GM19043 (cell line): ENCODE results near the gene MYO7B.

Source experiments
- ATAC-seq: cut with Tn5 transposase; IDR thresholded peaks from one replicate; pipeline ENCODE4 v1.9.1; 2021; ENCODE audit warnings: low read depth; ENCODE audit not compliant: unreplicated experiment

MYO7B gene

GRCh38 chr2:127671557-127672302 lies 136.2 kb downstream of the MYO7B start:
- ATAC-seq = no peak

- no peak for ATAC-seq
Measured at GRCh38 chr2:127672341-127673224, 137.1 kb downstream of the MYO7B start.

GRCh38 chr2:127673291-127674069 lies 138.0 kb downstream of the MYO7B start:
- no peak for ATAC-seq

- ATAC-seq = no peak
Measured at GRCh38 chr2:127674241-127675209, 139.0 kb downstream of the MYO7B start.

GRCh38 chr2:127675331-127676261 lies 140.1 kb downstream of the MYO7B start, which contains the start of gene LIMS2:
LIMS2 (minus strand) TSS chr2:127675530; CDS start chr2:127675024, 506 bp downstream.
- ATAC-seq = no peak

- no peak for ATAC-seq
Measured at GRCh38 chr2:127676906-127677305, 141.4 kb downstream of the MYO7B start.

GRCh38 chr2:127678531-127678930 lies 143.0 kb downstream of the MYO7B start:
- no peak for ATAC-seq

GRCh38 chr2:127678991-127679390 lies 143.5 kb downstream of the MYO7B start:
- no peak for ATAC-seq

- no peak for ATAC-seq
Measured at GRCh38 chr2:127679680-127680361, 144.3 kb downstream of the MYO7B start.

- no peak for ATAC-seq
Measured at GRCh38 chr2:127680706-127681287, 145.3 kb downstream of the MYO7B start.

- no peak for ATAC-seq
Measured at GRCh38 chr2:127681288-127681804, 145.9 kb downstream of the MYO7B start.

- ATAC-seq = no peak
Measured at GRCh38 chr2:127681976-127682857, 146.7 kb downstream of the MYO7B start.

- ATAC-seq = no peak
Measured at GRCh38 chr2:127683056-127683455, 147.6 kb downstream of the MYO7B start.

- ATAC-seq = no peak
Measured at GRCh38 chr2:127683757-127684156, 148.3 kb downstream of the MYO7B start.

GRCh38 chr2:127685410-127686080 lies 150.1 kb downstream of the MYO7B start:
- ATAC-seq = no peak
